ENCODE measurements around the gene CACNB4.

- TF ChIP-seq CTCF (IDR thresholded peaks at IDR 0.05; ENCODE audit: low read depth, low read length), result no peak
- no peak for TF ChIP-seq MYC (IDR thresholded peaks at IDR 0.05; ENCODE audit: low read depth, low read length)
Observed at GRCh38 chr2:151907286-151908203, 191.3 kb downstream of the CACNB4 start.

Measured in NB4 (cell line).